ENCODE measurements around the gene GLRX3.

GLRX3 gene

GRCh38 chr10:130161331-130161730 is 25.1 kb downstream of the GLRX3 start:
- Histone ChIP-seq H3K9me2 (replicated peaks; ENCODE audit: low read depth, low read length) (no peaks in the 10 kb centered on the region), H4K20me1 (ENCODE audit: insufficient read depth, low read length, poor library complexity, severe bottlenecking) (peaks cover 14% of the 10 kb centered on the region), H3K4me3 (ENCODE audit: low read length, poor library complexity, severe bottlenecking) (no peak overlapping the region), H3K79me2 (ENCODE audit: insufficient read depth, low read length) (peaks cover 20% of the 10 kb centered on the region; the same call in 1 of the 2 replicates), H3K9me3 (ENCODE audit: insufficient read depth, low read depth, low read length) (no peaks in the 10 kb centered on the region), H3K4me1 (ENCODE audit: insufficient read depth, low read length, poor library complexity, severe bottlenecking) (no peaks in the 10 kb centered on the region), H3F3A (ENCODE audit: low read depth) (no peaks in the 10 kb centered on the region), H3K36me3 (ENCODE audit: insufficient read depth, low read length) (peaks cover 44% of the 10 kb centered on the region; the same call in 1 of the 2 replicates), H2AFZ (ENCODE audit: low read length) (no peak overlapping the region), H3K9ac (ENCODE audit: low read depth, low read length, poor library complexity, severe bottlenecking) (no peak overlapping the region), H3K4me2 (ENCODE audit: low read depth, low read length, poor library complexity, severe bottlenecking) (no peak overlapping the region), H3K27me3 (ENCODE audit: insufficient read depth, low read length, poor library complexity, severe bottlenecking) (no peaks in the 10 kb centered on the region)
- no peak for TF ChIP-seq EZH2phosphoT487 (IDR thresholded peaks at IDR 0.05; ENCODE audit: borderline replicate concordance)
- TF ChIP-seq, protein P1, sequence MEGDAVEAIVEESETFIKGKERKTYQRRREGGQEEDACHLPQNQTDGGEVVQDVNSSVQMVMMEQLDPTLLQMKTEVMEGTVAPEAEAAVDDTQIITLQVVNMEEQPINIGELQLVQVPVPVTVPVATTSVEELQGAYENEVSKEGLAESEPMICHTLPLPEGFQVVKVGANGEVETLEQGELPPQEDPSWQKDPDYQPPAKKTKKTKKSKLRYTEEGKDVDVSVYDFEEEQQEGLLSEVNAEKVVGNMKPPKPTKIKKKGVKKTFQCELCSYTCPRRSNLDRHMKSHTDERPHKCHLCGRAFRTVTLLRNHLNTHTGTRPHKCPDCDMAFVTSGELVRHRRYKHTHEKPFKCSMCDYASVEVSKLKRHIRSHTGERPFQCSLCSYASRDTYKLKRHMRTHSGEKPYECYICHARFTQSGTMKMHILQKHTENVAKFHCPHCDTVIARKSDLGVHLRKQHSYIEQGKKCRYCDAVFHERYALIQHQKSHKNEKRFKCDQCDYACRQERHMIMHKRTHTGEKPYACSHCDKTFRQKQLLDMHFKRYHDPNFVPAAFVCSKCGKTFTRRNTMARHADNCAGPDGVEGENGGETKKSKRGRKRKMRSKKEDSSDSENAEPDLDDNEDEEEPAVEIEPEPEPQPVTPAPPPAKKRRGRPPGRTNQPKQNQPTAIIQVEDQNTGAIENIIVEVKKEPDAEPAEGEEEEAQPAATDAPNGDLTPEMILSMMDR (conservative IDR thresholded peaks at IDR 0.05; ENCODE audit: low read length) = no peak

- TF ChIP-seq EZH2phosphoT487 (IDR thresholded peaks at IDR 0.05; ENCODE audit: borderline replicate concordance) = no peak
- TF ChIP-seq, protein P1 (conservative IDR thresholded peaks at IDR 0.05; ENCODE audit: low read length) = no peak
- H3K27me3 ChIP-seq (ENCODE audit: insufficient read depth, low read length, poor library complexity, severe bottlenecking) = no peaks in the 10 kb centered on the region
- H3K4me1 ChIP-seq (ENCODE audit: insufficient read depth, low read length, poor library complexity, severe bottlenecking) = no peaks in the 10 kb centered on the region
- no peak overlapping the region for H2AFZ ChIP-seq (ENCODE audit: low read length)
- H3K36me3 ChIP-seq (ENCODE audit: insufficient read depth, low read length) = peaks cover 64% of the 10 kb centered on the region; the same call in 1 of the 2 replicates
- no peak overlapping the region for H3K4me3 ChIP-seq (ENCODE audit: low read length, poor library complexity, severe bottlenecking)
- peaks cover 33% of the 10 kb centered on the region for H4K20me1 ChIP-seq (ENCODE audit: insufficient read depth, low read length, poor library complexity, severe bottlenecking)
- H3F3A ChIP-seq (ENCODE audit: low read depth) = no peaks in the 10 kb centered on the region
- no peaks in the 10 kb centered on the region for H3K79me2 ChIP-seq (ENCODE audit: insufficient read depth, low read length)
- no peaks in the 10 kb centered on the region for H3K9me2 ChIP-seq (replicated peaks; ENCODE audit: low read depth, low read length)
- no peak overlapping the region for H3K9ac ChIP-seq (ENCODE audit: low read depth, low read length, poor library complexity, severe bottlenecking)
- H3K4me2 ChIP-seq (ENCODE audit: low read depth, low read length, poor library complexity, severe bottlenecking) = no peak overlapping the region
- no peaks in the 10 kb centered on the region for H3K9me3 ChIP-seq (ENCODE audit: insufficient read depth, low read depth, low read length)
Measured at GRCh38 chr10:130167193-130167592, 31.0 kb downstream of the GLRX3 start.

DNA sequence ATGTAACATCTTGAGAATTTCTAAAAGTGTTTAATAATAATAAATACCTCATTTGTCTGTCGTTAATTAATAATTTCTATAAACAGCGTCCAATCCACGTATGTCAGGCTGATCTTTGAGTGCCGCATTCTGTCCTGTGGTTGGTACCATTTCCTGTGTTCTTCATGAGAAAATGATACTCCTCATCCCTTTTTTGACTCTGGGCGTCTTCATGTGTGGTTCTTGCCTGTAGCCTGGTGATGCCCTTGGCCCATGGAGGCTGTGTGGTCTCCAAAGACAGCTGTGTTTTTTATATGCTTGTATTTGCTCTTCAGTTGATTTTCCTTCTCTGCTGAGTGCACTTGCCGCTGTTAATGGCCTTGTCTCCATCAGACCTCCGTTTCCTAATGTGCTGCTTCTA is 31.5 kb downstream of the GLRX3 start:
- peaks cover 36% of the 10 kb centered on the region for H4K20me1 ChIP-seq (ENCODE audit: insufficient read depth, low read length, poor library complexity, severe bottlenecking)

More for the DNA sequence above, 31.5 kb downstream of the GLRX3 start:
- no peaks in the 10 kb centered on the region for H3K9me3 ChIP-seq (ENCODE audit: insufficient read depth, low read depth, low read length)
- no peaks in the 10 kb centered on the region for H3K9me2 ChIP-seq (replicated peaks; ENCODE audit: low read depth, low read length)
- no peak overlapping the region for H2AFZ ChIP-seq (ENCODE audit: low read length)
- no peaks in the 10 kb centered on the region for H3K27me3 ChIP-seq (ENCODE audit: insufficient read depth, low read length, poor library complexity, severe bottlenecking)
- no peaks in the 10 kb centered on the region for H3K79me2 ChIP-seq (ENCODE audit: insufficient read depth, low read length)
- no peak overlapping the region for H3K9ac ChIP-seq (ENCODE audit: low read depth, low read length, poor library complexity, severe bottlenecking)
- TF ChIP-seq, protein P1 (conservative IDR thresholded peaks at IDR 0.05; ENCODE audit: low read length) = no peak
- no peak for TF ChIP-seq EZH2phosphoT487 (IDR thresholded peaks at IDR 0.05; ENCODE audit: borderline replicate concordance)
- H3K4me3 ChIP-seq (ENCODE audit: low read length, poor library complexity, severe bottlenecking) = no peak overlapping the region
- H3K4me2 ChIP-seq (ENCODE audit: low read depth, low read length, poor library complexity, severe bottlenecking) = no peak overlapping the region
- H3F3A ChIP-seq (ENCODE audit: low read depth) = no peaks in the 10 kb centered on the region
- no peaks in the 10 kb centered on the region for H3K4me1 ChIP-seq (ENCODE audit: insufficient read depth, low read length, poor library complexity, severe bottlenecking)
- peaks cover 58% of the 10 kb centered on the region; the same call in 1 of the 2 replicates for H3K36me3 ChIP-seq (ENCODE audit: insufficient read depth, low read length)
